Mesendoderm (in vitro differentiated cells): ENCODE results near the gene USP17L5.
A peak's percentile ranks its signal among the peaks of the same experiment; 100 is the strongest.
"Not testable (repeated sequence)": the region's sequence is repeated elsewhere in the genome, so short reads cannot be mapped to it uniquely, and the experiment has no call there.

Source experiments
- DNase-seq: peaks from one replicate; pipeline ENCODE4 v3.0.0; 2013
- H2AK5ac ChIP-seq: 2 replicates; pipeline ENCODE4 v1.6.1; 2013; ENCODE audit warnings: low read length, inconsistent platforms
- H2BK120ac ChIP-seq: 2 replicates; pipeline ENCODE4 v1.6.1; 2013; ENCODE audit warnings: low read depth, mild to moderate bottlenecking, low read length, moderate library complexity, mixed read lengths
- H2BK15ac ChIP-seq: replicated peaks from 2 replicates; pipeline ENCODE4 v1.6.1; 2013; ENCODE audit warnings: low read depth, mild to moderate bottlenecking, moderate library complexity
- H2BK5ac ChIP-seq: 2 replicates; pipeline ENCODE4 v1.6.1; 2013; ENCODE audit warnings: low read length, inconsistent platforms
- H3K18ac ChIP-seq: 2 replicates; pipeline ENCODE4 v1.6.1; 2013; ENCODE audit warnings: mild to moderate bottlenecking, low read length, mixed read lengths
- H3K23ac ChIP-seq: one replicate; pipeline ENCODE4 v1.6.1; 2013; ENCODE audit warnings: low read length
- H3K27ac ChIP-seq: 2 replicates; pipeline ENCODE4 v1.5.1; 2013; ENCODE audit warnings: low read depth, mild to moderate bottlenecking, inconsistent platforms, low read length, moderate library complexity
- H3K27me3 ChIP-seq: 2 replicates; pipeline ENCODE4 v1.6.1; 2013; ENCODE audit warnings: low read length, control low read depth, mild to moderate bottlenecking, inconsistent platforms; ENCODE audit not compliant: insufficient read depth, poor library complexity
- H3K36me3 ChIP-seq: 2 replicates; pipeline ENCODE4 v1.6.1; 2013; ENCODE audit warnings: low read length, inconsistent platforms; ENCODE audit not compliant: control insufficient read depth, insufficient read depth
- H3K4ac ChIP-seq: one replicate; pipeline ENCODE4 v1.6.1; 2013; ENCODE audit warnings: low read depth, mild to moderate bottlenecking, low read length, moderate library complexity
- H3K4me1 ChIP-seq: 2 replicates; pipeline ENCODE4 v1.6.1; 2013; ENCODE audit warnings: low read depth, low read length, inconsistent platforms; ENCODE audit not compliant: control insufficient read depth
- H3K4me2 ChIP-seq: 2 replicates; pipeline ENCODE4 v1.6.1; 2013; ENCODE audit warnings: low read length
- H3K4me3 ChIP-seq: 2 replicates; pipeline ENCODE4 v1.5.1; 2013; ENCODE audit warnings: mild to moderate bottlenecking, low read length
- H3K56ac ChIP-seq: one replicate; pipeline ENCODE4 v1.6.1; 2013; ENCODE audit warnings: low read length
- H3K79me1 ChIP-seq: 2 replicates; pipeline ENCODE4 v1.6.1; 2013; ENCODE audit warnings: low read length, inconsistent platforms
- H3K79me2 ChIP-seq: 2 replicates; pipeline ENCODE4 v1.6.1; 2013; ENCODE audit warnings: mild to moderate bottlenecking, low read length; ENCODE audit not compliant: control insufficient read depth, insufficient read depth
- H3K9ac ChIP-seq: 2 replicates; pipeline ENCODE4 v1.6.1; 2013; ENCODE audit warnings: low read length, inconsistent platforms
- H4K5ac ChIP-seq: one replicate; pipeline ENCODE4 v1.6.1; 2013; ENCODE audit warnings: low read length
- H4K8ac ChIP-seq: one replicate; pipeline ENCODE4 v1.6.1; 2013; ENCODE audit warnings: low read depth, mild to moderate bottlenecking, control low read depth, low read length, moderate library complexity
- WGBS: extraction: QIAGEN DNeasy Blood & Tissue Kit; methylation state at CpG from one replicate; pipeline ENCODE4 v1.1.7; 2013; ENCODE audit warnings: low lambda C conversion rate, missing lambda C conversion rate; ENCODE audit not compliant: insufficient coverage; ENCODE audit errors: extremely low coverage; 5-methylcytosine and 5-hydroxymethylcytosine counted together

USP17L5 gene

GRCh38 chr4:9348593-9348992, 9.4 kb downstream of the USP17L5 start, which contains the start of gene USP17L28:
TSS of gene USP17L28 (plus strand) at chr4:9348893. CDS start at chr4:9348893, 0 bp downstream.
- H3K4ac ChIP-seq, H3K18ac ChIP-seq, H3K27me3 ChIP-seq, H4K5ac ChIP-seq, DNase-seq, H2BK120ac ChIP-seq, H3K4me2 ChIP-seq, H3K4me1 ChIP-seq, H2AK5ac ChIP-seq, H2BK5ac ChIP-seq, H3K79me1 ChIP-seq, H4K8ac ChIP-seq, H3K56ac ChIP-seq, H2BK15ac ChIP-seq, H3K27ac ChIP-seq, H3K36me3 ChIP-seq, H3K9ac ChIP-seq, H3K23ac ChIP-seq, H3K4me3 ChIP-seq, H3K79me2 ChIP-seq: not testable (repeated sequence)
- no CpG with 5 or more reads among the region's 15 CpGs for WGBS

- H3K79me1 ChIP-seq, H3K27ac ChIP-seq, H3K4me3 ChIP-seq, H2AK5ac ChIP-seq, H3K18ac ChIP-seq, H3K27me3 ChIP-seq, H3K36me3 ChIP-seq, H3K4ac ChIP-seq, H3K4me2 ChIP-seq, H3K23ac ChIP-seq, H3K56ac ChIP-seq, H3K9ac ChIP-seq, H2BK120ac ChIP-seq, H2BK15ac ChIP-seq, H4K5ac ChIP-seq, H4K8ac ChIP-seq, H3K79me2 ChIP-seq, H2BK5ac ChIP-seq, H3K4me1 ChIP-seq, DNase-seq: not testable (repeated sequence)
- whole genome bisulfite sequencing, result no CpG with 5 or more reads among the region's 18 CpGs
Measured at GRCh38 chr4:9350866-9351265, 11.7 kb downstream of the USP17L5 start.

- not testable (repeated sequence) for H2AK5ac ChIP-seq, H3K4ac ChIP-seq, H3K36me3 ChIP-seq, H2BK15ac ChIP-seq, H3K4me3 ChIP-seq, H2BK120ac ChIP-seq, H3K27me3 ChIP-seq, H3K9ac ChIP-seq, H3K4me1 ChIP-seq, H3K79me1 ChIP-seq, H3K27ac ChIP-seq, H3K79me2 ChIP-seq, H4K8ac ChIP-seq, H3K18ac ChIP-seq, H3K56ac ChIP-seq, H2BK5ac ChIP-seq, DNase-seq, H4K5ac ChIP-seq, H3K23ac ChIP-seq, H3K4me2 ChIP-seq
- WGBS, result no CpG with 5 or more reads among the region's 15 CpGs
Measured at GRCh38 chr4:9353338-9353737, 14.1 kb downstream of the USP17L5 start, which contains the start of gene USP17L29. TSS of gene USP17L29 (plus strand) at chr4:9353638. CDS start at chr4:9353638, 0 bp downstream.

GRCh38 chr4:9362829-9363228, 23.6 kb downstream of the USP17L5 start, which contains the start of gene USP17L30:
TSS of gene USP17L30 (plus strand) at chr4:9363129. CDS start at chr4:9363129, 0 bp downstream.
- H3K23ac ChIP-seq, H3K36me3 ChIP-seq, H3K4me3 ChIP-seq, H3K56ac ChIP-seq, H3K9ac ChIP-seq, H3K27ac ChIP-seq, H3K4ac ChIP-seq, H4K8ac ChIP-seq, H4K5ac ChIP-seq, H3K79me1 ChIP-seq, H2BK120ac ChIP-seq, H3K4me1 ChIP-seq, H2AK5ac ChIP-seq, H3K27me3 ChIP-seq, H2BK15ac ChIP-seq, H3K79me2 ChIP-seq, H2BK5ac ChIP-seq, H3K4me2 ChIP-seq, DNase-seq, H3K18ac ChIP-seq: not testable (repeated sequence)
- WGBS, result no CpG with 5 or more reads among the region's 15 CpGs

GRCh38 chr4:9379881-9380280, 40.7 kb downstream of the USP17L5 start:
- H3K79me1 ChIP-seq, H2BK120ac ChIP-seq, H3K56ac ChIP-seq, H3K27ac ChIP-seq, H2AK5ac ChIP-seq, H3K27me3 ChIP-seq, H3K4me3 ChIP-seq, H4K8ac ChIP-seq, H3K9ac ChIP-seq, H3K18ac ChIP-seq, H4K5ac ChIP-seq, H2BK5ac ChIP-seq, H3K4me1 ChIP-seq, H3K23ac ChIP-seq, DNase-seq, H3K36me3 ChIP-seq, H3K79me2 ChIP-seq, H3K4me2 ChIP-seq, H2BK15ac ChIP-seq, H3K4ac ChIP-seq: not testable (repeated sequence)
- no CpG with 5 or more reads among the region's 1 CpG for WGBS

- not testable (repeated sequence) for H3K36me3 ChIP-seq, H3K4me3 ChIP-seq, H3K27me3 ChIP-seq, H3K79me2 ChIP-seq, H4K5ac ChIP-seq, H3K23ac ChIP-seq, H3K4ac ChIP-seq, H2AK5ac ChIP-seq, H4K8ac ChIP-seq, H3K27ac ChIP-seq, H3K9ac ChIP-seq, H2BK120ac ChIP-seq, H3K56ac ChIP-seq, H3K4me2 ChIP-seq, H2BK15ac ChIP-seq, H3K4me1 ChIP-seq, H2BK5ac ChIP-seq, H3K18ac ChIP-seq, H3K79me1 ChIP-seq
- no CpG with 5 or more reads among the region's 36 CpGs for WGBS
- peak; percentile 2 for DNase-seq
Measured at GRCh38 chr4:9381012-9381534, 41.9 kb downstream of the USP17L5 start.
